DMS114 treated with DMSO at 0.1 percent for 48 hours (cell line): ENCODE data around the gene TXNDC15.

ENCODE experiments used
- DNase-seq: peaks from one replicate; lab custom pipeline; 2025; ENCODE audit not compliant: unreplicated experiment; lab: John Stamatoyannopoulos, UW

TXNDC15 gene

GRCh38 chr5:134913795-134914194 is 39.6 kb downstream of the TXNDC15 start:
- DNase-seq: no peak

GRCh38 chr5:134917070-134917815 is 43.1 kb downstream of the TXNDC15 start:
- no peak for DNase-seq

DNA sequence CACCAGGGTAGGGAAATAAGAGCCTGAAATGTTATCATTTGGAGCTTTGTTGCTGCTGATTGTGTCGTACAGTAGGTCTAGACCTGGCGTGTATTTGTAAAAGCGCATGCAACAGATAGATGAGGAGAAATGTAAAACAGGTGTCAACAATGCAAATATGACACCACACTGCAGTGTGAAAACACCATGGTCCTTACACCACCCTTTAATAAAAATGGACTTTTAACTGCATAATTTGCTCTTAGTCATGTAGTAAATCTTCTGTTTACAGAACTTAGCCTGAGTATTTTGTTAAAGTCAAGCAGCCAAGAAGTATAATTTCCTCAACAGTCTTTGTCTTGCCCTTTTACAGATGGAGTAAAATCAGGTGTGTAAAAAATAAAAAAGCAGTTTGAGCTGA is 44.7 kb downstream of the TXNDC15 start:
- DNase-seq: no peak

GRCh38 chr5:134920848-134921575 is 46.8 kb downstream of the TXNDC15 start:
- no peak for DNase-seq

- no peak for DNase-seq
Observed at GRCh38 chr5:134932508-134932907, 58.3 kb downstream of the TXNDC15 start.

- no peak for DNase-seq
Observed at GRCh38 chr5:134934202-134934601, 60.0 kb downstream of the TXNDC15 start.

- DNase-seq: no peak
Observed at GRCh38 chr5:134935711-134936602, 61.8 kb downstream of the TXNDC15 start.

- DNase-seq: no peak
Observed at GRCh38 chr5:134937526-134937925, 63.4 kb downstream of the TXNDC15 start.

DNA sequence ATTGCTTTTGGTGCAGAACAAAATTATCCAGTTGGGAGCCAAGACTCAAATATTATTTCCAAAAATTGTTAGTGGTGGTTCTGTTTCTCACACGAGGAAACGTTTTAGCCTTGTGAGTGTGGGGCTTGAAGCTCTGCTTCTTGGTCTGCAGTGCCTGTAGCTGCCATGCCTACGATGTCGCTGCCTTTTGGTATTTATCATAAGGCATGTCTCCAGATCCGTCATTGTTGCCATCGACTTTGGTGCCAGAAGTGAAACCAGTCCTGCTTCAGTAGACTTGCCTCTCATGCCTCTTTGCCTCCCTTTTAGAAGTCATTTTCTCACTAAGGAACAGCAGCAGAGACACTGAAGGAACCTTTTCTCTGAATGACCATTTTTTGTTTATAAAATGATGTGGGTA is 63.9 kb downstream of the TXNDC15 start:
- DNase-seq: no peak

DNA sequence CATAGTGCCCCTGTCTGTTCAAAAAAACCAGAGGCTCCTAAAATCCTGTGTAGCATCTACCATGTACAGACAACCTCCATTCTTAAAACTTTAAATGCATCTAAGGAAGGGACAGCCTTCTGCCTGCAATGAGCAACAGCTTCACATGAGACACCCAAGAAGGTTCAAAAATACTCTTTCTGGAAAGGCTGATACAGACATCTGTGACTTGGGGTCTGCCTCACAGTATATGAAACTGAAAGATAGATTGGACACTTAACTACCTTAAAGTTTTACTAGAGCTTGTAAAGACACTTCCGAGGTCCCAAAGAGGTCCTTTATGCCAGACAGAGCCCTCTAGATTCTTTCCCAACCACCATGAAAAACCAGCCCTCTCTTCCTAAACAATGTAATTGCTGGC is 65.3 kb downstream of the TXNDC15 start:
- no peak for DNase-seq

- no peak for DNase-seq
Observed at GRCh38 chr5:134943547-134943946, 69.4 kb downstream of the TXNDC15 start.

- no peak for DNase-seq
Observed at GRCh38 chr5:134944630-134945029, 70.5 kb downstream of the TXNDC15 start.

DNA sequence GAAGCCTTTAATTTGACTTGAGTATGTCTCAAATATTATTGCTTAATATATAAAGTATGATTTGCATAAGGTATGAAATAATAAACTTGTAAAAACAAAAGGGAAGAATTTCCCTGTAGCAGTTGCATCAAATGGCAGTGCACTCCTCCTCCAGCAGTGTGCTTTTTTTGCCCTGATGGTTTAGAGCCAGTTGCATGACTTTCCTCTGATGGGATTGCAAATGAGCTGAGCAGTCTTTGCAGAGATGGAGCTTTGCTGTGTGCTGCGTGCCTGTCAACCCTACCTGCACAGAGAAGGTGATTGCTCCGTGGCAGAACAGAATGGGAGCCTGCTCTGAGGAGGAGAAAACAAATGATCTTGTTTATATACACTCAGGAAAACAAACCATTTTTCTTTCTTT is 70.9 kb downstream of the TXNDC15 start:
- no peak for DNase-seq

DNA sequence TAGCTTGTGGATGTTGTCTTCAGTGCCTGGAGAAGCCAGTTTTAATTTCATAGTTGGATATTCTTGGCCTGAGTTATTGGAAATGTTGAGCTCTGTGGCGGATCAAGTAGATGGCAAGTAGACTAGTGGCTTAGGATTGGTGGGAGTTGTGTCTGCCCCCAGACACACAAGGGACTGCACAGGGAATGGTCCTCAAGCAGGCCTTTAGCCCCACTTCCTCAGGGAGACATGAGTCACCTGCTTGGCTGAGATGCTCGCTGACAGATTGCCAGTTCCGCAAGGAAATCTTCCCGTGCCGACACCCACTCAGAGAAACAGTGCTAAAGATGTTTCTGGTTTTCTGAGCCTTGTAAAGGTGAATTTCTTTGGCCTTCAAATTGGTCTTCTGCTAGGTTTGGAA is 74.7 kb downstream of the TXNDC15 start:
- DNase-seq: no peak

GRCh38 chr5:134949316-134949715 is 75.1 kb downstream of the TXNDC15 start:
- no peak for DNase-seq
